Left lung (tissue), 10 donors: Measurements from ENCODE around the gene GNS. TPM values are rescaled to one million over a fixed set of nuclear protein-coding genes. Genes with fewer than 3 reads are reported as not detected.
"Not testable (repeated sequence)": the region's sequence is repeated elsewhere in the genome, so short reads cannot be mapped to it uniquely, and the experiment has no call there.

Experiments
- ATAC-seq: fragments of 200-7000 bp; cut with Tn5 transposase; one replicate; pipeline ENCODE4 v1.9.1; 2020; ENCODE audit warnings: moderate library complexity
- DNase-seq, 4 donors: peaks; one replicate each; pipeline ENCODE4 v3.0.0-alpha.2; 2013 to 2020
- H3K27ac ChIP-seq, 2 donors: fragments of 200-600 bp; sonication (generic) in 1 of 2; one replicate each; pipeline versions ENCODE4 v1.5.0 to v1.8.0; 2020 to 2021
- H3K27me3 ChIP-seq, 2 donors: fragments of 200-600 bp; sonication (generic) in 1 of 2; one replicate each; pipeline versions ENCODE4 v1.5.0 to v1.8.0; 2020 to 2021
- H3K36me3 ChIP-seq, 2 donors: fragments of 200-600 bp; sonication (generic) in 1 of 2; one replicate each; pipeline versions ENCODE4 v1.5.0 to v1.8.0; 2020 to 2021
- H3K4me1 ChIP-seq, 2 donors: fragments of 200-600 bp; one replicate each; pipeline ENCODE4 v1.8.0; 2021
- H3K4me3 ChIP-seq, 2 donors: fragments of 200-600 bp; sonication (generic) in 1 of 2; one replicate each; pipeline versions ENCODE4 v1.5.0 to v1.8.0; 2020 to 2021; ENCODE audit warnings: mild to moderate bottlenecking in 1 of 2
- H3K9me3 ChIP-seq, 2 donors: fragments of 200-600 bp; sonication (generic) in 1 of 2; one replicate each; pipeline versions ENCODE4 v1.5.0 to v1.8.0; 2020 to 2021
- intact Hi-C, 2 donors: fragments of 100-400 bp; cut with DNase I; formaldehyde crosslinking; loops; one replicate each; pipeline versions ENCODE4 v1.11.2 to v1.14.2; 2022
- polyA plus RNA-seq, 6 donors: library from polyadenylated mRNA; unstranded; fragments of 120-200 nt; gene quantifications; one replicate each; pipeline ENCODE4 v1.2.1, GENCODE V29; 2013; ENCODE audit not compliant: insufficient read length in 6 of 6
- total RNA-seq, 2 donors: library from RNA; stranded (reverse); fragmentation: NEBNext Ultra II Directional; extraction: Animal tissue kit (Norgen Biotek cat#: 25700); gene quantifications; one replicate each; pipeline ENCODE4 v1.2.1, GENCODE V29; 2021
- TF ChIP-seq, protein P1 (sequence below), 2 donors: fragments of 200-600 bp; sonication (generic) in 1 of 2; IDR thresholded peaks; one replicate each; pipeline versions ENCODE4 v1.5.0 to v1.8.0; 2021; ENCODE audit warnings: antibody characterized with exemption in 2 of 2
- donor health status: DM: no; HTN: yes; CAD: no.
- donor health status: DM: no; HTN: no; CAD: no.

GNS gene
- total and polyA plus RNA-seq, 8 donors = 77.3 to 196 (median 96.0) TPM

DNA sequence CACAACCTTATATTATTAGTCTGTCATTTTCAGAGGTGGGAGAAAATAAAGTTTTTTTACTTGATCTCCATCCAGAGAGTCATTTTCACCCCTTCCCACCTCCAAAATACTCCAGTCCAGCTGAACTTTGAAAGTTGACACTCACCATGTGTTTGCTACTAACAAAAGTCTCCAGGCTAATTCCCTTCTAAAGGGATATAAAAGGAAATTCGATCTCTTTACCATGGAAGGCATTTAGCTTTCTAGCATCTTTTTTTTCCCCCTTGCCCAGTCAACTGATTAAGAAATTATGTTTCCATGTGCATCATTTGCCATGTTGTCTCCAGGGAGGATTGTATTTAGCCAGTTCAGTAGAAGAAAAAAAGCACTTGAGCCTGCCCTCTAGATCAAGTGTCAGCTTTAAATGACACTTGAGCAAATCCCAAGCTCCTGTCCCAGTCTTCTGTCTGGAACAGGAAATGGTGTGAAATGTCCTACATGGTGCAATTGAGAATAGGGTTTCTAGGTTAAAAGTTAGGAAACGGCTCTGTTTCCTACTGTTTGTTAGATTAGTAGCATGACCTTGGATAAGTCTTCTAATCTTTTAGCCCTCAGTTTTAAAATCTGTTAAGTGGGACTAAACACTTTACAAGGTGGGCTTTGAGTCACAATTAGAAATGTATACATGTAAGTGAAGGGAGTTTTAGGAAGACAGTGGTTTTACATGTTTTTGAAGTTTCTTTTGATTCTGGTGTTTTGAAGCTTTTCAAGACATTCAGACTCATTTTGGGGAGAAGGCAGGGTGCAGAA is 67.2 kb downstream of the GNS start:
- intact Hi-C loops = no loop called here
- ATAC-seq = peak; percentile 68
- Histone ChIP-seq H3K27me3 (no peaks in the 10 kb centered on the region), H3K9me3 (no peaks in the 10 kb centered on the region), H3K36me3 (peaks cover 0 to 58% of the 10 kb centered on the region in 2 donors), H3K4me3 (no peak overlapping the region), H3K4me1 (peaks cover 5 to 45% of the 10 kb centered on the region in 2 donors), H3K27ac (peak overlapping the region; percentile 29 to 46)
- TF ChIP-seq, protein P1, sequence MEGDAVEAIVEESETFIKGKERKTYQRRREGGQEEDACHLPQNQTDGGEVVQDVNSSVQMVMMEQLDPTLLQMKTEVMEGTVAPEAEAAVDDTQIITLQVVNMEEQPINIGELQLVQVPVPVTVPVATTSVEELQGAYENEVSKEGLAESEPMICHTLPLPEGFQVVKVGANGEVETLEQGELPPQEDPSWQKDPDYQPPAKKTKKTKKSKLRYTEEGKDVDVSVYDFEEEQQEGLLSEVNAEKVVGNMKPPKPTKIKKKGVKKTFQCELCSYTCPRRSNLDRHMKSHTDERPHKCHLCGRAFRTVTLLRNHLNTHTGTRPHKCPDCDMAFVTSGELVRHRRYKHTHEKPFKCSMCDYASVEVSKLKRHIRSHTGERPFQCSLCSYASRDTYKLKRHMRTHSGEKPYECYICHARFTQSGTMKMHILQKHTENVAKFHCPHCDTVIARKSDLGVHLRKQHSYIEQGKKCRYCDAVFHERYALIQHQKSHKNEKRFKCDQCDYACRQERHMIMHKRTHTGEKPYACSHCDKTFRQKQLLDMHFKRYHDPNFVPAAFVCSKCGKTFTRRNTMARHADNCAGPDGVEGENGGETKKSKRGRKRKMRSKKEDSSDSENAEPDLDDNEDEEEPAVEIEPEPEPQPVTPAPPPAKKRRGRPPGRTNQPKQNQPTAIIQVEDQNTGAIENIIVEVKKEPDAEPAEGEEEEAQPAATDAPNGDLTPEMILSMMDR (IDR thresholded peaks at IDR 0.05) = no peak
- DNase-seq = no peak

DNA sequence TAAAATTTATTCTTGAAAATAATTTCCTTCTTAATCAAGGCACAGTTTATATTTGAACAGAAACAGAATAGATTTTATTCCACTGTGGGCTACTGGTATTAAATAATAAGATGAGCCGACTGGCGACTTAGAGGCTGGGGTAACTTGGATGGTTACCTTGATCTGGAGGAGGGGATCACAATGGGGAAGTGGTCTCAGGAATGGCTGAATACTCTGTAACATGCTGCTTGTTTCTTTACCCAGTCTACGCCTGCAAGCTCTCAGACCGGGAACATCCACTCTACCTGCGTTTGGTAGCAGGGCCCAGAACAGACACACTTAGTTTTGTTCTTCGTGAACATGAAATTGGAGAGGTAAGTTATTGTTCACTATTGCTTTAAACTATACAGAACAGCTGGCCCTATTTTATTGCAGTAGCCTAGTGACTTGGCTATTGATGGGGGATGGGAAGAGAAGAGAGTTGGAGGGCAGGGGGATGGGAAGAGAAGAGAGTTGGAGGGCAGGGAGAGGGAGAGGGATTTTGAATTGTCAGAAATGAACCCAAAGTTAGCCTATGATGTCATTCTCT is 67.9 kb downstream of the GNS start:
- DNase-seq = no peak
- no peak overlapping the region for H3K4me3 ChIP-seq
- peaks cover 0 to 64% of the 10 kb centered on the region in 2 donors for H3K36me3 ChIP-seq
- peak overlapping the region in 1 of 2 donors; percentile 29 for H3K27ac ChIP-seq
- TF ChIP-seq, protein P1 (IDR thresholded peaks at IDR 0.05) = no peak
- peaks cover 5 to 38% of the 10 kb centered on the region in 2 donors for H3K4me1 ChIP-seq
- intact Hi-C loops = no loop called here
- no peaks in the 10 kb centered on the region for H3K27me3 ChIP-seq
- no peak for ATAC-seq
- no peaks in the 10 kb centered on the region for H3K9me3 ChIP-seq

DNA sequence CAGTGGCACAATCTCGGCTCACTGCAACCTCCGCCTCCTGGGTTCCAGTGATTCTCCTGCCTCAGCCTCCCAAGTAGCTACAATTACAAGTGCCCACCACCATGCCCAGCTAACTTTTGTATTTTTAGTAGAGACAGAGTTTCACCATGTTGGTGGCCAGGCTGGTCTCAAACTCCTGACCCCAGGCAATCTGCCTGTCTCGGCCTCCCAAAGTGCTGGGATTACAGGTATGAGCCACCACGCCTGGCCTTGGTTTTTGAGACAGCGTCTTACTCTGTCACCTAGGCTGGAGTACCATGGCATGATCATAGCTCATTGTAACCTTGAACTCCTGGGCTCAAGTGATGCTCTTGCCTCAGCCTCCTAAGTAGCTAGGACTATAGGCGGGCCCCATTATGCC is 69.0 kb downstream of the GNS start:
- not testable (repeated sequence) for ATAC-seq

DNA sequence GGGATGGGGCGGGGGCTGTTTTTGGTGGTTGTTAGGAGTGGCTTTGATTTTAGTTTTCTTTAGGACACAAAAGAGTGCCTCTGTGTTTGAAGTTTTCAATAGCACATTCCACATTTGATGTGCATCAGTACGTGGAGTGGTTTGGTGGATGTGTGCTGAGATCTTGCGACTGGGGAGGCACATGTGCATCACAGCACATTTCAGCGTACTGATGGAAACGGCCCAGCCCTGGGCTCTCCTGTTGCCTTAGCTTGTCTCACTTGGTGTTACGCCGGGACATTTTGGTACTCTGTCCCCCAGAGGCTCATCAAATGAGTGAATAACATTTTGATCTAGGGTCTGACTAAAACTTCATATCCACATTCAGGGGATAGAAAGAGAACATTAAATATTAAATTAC is 70.5 kb downstream of the GNS start:
- no peak overlapping the region for H3K27ac ChIP-seq
- no peaks in the 10 kb centered on the region for H3K27me3 ChIP-seq
- DNase-seq (no peak), ATAC-seq (no peak)
- peaks cover 0 to 61% of the 10 kb centered on the region in 2 donors for H3K36me3 ChIP-seq
- intact Hi-C loops = loop anchor here (10.0 kb wide), 2 partner anchors 74 to 134 kb away; partner anchors contain the start of gene RASSF3 (in 1 of the 2)
- no peak overlapping the region for H3K4me3 ChIP-seq
- peaks cover 5 to 47% of the 10 kb centered on the region in 2 donors for H3K4me1 ChIP-seq
- H3K9me3 ChIP-seq = no peaks in the 10 kb centered on the region
- TF ChIP-seq, protein P1 (IDR thresholded peaks at IDR 0.05) = no peak

More for the DNA sequence above, 69.0 kb downstream of the GNS start:
- intact Hi-C loops, DNase-seq, H3K9me3 ChIP-seq, H3K4me3 ChIP-seq, H3K27ac ChIP-seq, H3K27me3 ChIP-seq: not testable (repeated sequence)
- Histone ChIP-seq H3K4me1 (peaks cover 5 to 34% of the 10 kb centered on the region in 2 donors), H3K36me3 (peaks cover 0 to 70% of the 10 kb centered on the region in 2 donors)

DNA sequence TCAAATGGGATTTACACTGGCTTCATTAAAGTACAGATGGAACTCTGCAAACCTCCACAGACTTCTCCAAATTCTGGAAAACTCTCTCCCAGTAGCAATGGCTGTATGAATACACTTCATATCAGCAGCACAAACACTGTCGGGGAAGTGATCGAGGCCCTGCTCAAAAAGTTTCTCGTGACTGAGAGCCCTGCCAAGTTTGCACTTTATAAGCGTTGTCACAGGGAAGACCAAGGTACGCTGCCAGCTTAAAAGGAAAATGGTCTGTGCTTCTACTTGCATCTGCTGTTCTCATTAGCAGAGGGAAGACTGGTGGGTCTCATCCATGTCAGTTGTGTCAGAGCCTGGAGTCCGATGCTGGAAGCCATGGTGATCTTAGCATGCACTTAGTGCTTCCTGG is 71.0 kb downstream of the GNS start:
- peak; percentile 43 for ATAC-seq
- Histone ChIP-seq H3K27ac (peak overlapping the region; percentile 13), H3K4me1 (peaks cover 5 to 52% of the 10 kb centered on the region in 2 donors), H3K27me3 (no peaks in the 10 kb centered on the region), H3K9me3 (no peaks in the 10 kb centered on the region), H3K36me3 (peaks cover 0 to 56% of the 10 kb centered on the region in 2 donors), H3K4me3 (no peak overlapping the region)
- intact Hi-C loops = loop anchor here (10.0 kb wide), 2 partner anchors 73 to 133 kb away; partner anchors contain the start of gene RASSF3 (in 1 of the 2)
- no peak for DNase-seq
- TF ChIP-seq, protein P1 (IDR thresholded peaks at IDR 0.05) = no peak
